ENCODE data around the gene GPR37L1.
A peak's percentile ranks its signal among the peaks of the same experiment; 100 is the strongest.

DNA sequence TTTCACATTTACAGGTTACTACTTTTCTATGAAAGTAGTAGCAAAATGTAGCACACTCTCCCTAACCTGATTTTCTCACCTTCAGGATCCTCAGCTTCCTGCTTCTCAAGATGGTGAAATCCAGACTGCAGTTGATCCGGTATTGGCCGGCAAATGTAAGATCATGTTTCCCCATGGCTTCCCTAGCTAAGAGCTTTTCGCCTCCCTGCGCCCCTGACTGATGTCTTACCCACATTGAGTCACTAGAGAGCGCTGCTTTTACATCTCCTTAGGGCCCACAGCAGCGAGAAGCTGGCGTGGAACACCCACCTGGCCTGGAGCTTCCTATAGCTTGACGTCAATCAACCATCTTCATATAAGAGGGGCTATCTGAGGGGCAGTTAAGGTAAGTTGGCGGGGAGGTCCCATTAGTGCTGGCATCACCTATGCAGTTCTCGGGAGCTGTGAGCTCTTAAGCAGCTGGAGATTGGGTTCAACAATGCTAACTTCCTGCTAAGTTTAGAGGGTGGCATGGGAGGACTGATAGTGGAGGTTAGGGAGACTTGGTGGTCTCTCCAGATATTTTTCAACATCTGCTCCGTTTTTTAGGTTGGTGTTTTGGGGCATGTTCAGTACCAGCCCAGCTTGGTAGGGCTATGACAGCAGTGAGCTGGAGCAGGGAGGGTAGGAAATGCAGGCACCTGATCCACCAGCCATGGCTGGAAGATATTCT lies 32.2 kb downstream of the GPR37L1 start:
- TF ChIP-seq, protein P1, sequence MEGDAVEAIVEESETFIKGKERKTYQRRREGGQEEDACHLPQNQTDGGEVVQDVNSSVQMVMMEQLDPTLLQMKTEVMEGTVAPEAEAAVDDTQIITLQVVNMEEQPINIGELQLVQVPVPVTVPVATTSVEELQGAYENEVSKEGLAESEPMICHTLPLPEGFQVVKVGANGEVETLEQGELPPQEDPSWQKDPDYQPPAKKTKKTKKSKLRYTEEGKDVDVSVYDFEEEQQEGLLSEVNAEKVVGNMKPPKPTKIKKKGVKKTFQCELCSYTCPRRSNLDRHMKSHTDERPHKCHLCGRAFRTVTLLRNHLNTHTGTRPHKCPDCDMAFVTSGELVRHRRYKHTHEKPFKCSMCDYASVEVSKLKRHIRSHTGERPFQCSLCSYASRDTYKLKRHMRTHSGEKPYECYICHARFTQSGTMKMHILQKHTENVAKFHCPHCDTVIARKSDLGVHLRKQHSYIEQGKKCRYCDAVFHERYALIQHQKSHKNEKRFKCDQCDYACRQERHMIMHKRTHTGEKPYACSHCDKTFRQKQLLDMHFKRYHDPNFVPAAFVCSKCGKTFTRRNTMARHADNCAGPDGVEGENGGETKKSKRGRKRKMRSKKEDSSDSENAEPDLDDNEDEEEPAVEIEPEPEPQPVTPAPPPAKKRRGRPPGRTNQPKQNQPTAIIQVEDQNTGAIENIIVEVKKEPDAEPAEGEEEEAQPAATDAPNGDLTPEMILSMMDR (IDR thresholded peaks at IDR 0.05; ENCODE audit: insufficient read depth, low read length), result peak; percentile 31
- TF ChIP-seq GABPA (IDR thresholded peaks at IDR 0.05; ENCODE audit: low read depth), result no peak
- TF ChIP-seq SPI1 (IDR thresholded peaks at IDR 0.05; ENCODE audit: borderline replicate concordance, low read depth), result no peak
